ENCODE results near the gene GLYATL2.

The GLYATL2 gene, protein sequence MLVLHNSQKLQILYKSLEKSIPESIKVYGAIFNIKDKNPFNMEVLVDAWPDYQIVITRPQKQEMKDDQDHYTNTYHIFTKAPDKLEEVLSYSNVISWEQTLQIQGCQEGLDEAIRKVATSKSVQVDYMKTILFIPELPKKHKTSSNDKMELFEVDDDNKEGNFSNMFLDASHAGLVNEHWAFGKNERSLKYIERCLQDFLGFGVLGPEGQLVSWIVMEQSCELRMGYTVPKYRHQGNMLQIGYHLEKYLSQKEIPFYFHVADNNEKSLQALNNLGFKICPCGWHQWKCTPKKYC

DNA sequence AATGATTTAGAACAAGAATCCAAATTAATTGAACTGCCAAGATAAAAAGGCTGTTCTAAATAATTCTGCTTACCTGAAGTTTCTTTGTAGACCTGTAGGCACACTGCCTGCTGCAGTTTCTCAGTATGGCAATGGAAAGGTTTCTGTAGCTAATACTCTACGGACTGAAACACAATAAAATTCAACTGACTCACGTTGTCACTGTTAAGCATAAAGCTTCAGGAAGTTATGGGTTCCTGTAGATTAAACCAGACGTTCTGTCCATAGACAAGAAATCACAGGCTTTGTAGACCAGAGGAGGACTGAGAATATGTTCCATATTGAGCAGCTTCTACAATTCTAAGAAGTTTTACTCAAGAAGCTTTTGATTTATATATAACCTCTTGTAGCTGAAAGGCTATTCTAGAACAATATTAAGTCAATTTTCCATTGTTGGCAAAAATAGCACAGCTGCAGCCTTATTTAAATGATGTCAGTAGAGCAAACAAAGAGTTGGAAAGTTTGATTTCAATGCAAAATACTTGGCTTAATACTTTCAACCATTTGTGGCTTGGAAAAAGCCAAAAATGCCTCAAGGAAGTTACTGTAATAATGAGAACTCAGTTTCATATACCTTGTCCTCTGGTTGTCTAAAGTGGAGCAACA, at the start of gene GLYATL2:
Gene GLYATL2 (minus strand): TSS at position 344 of the 645 bp plus-strand sequence. CDS start 5,092 bp downstream, outside the sequence.
- no peak for DNase-seq (ENCODE audit: low read depth in 2 of 2)
- TF ChIP-seq, protein P1, sequence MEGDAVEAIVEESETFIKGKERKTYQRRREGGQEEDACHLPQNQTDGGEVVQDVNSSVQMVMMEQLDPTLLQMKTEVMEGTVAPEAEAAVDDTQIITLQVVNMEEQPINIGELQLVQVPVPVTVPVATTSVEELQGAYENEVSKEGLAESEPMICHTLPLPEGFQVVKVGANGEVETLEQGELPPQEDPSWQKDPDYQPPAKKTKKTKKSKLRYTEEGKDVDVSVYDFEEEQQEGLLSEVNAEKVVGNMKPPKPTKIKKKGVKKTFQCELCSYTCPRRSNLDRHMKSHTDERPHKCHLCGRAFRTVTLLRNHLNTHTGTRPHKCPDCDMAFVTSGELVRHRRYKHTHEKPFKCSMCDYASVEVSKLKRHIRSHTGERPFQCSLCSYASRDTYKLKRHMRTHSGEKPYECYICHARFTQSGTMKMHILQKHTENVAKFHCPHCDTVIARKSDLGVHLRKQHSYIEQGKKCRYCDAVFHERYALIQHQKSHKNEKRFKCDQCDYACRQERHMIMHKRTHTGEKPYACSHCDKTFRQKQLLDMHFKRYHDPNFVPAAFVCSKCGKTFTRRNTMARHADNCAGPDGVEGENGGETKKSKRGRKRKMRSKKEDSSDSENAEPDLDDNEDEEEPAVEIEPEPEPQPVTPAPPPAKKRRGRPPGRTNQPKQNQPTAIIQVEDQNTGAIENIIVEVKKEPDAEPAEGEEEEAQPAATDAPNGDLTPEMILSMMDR (IDR thresholded peaks at IDR 0.05; ENCODE audit: low read depth, low read length) = no peak
- H3K4me3 ChIP-seq (replicated peaks in 1 of 2; ENCODE audit: low read depth in 2 of 2, low read length in 2 of 2) = no peak within 1 kb of the TSS

DNA sequence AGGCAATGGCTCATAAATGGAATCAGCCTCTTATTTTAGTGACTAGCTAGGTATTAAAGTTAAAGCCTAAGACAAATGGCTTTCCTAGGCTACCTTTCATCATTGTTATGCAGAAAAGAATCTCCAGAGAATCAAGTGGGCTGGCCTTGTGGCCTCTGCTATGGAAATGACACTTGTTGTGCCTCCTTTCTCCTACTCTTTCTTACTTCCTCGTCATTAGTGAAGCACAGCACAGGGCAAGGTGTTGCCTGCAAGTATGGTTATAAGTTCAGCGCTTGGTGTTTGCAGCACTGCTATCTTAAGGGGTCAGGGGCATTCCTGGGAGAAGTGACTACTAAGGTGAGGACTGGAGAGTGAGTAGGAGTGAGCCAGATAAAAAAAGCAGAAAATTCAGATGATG, 49.4 kb upstream of the GLYATL2 start:
- TF ChIP-seq, protein P1 (IDR thresholded peaks at IDR 0.05; ENCODE audit: low read depth, low read length) = no peak
- no peak for DNase-seq (ENCODE audit: low read depth in 2 of 2)
- H3K4me3 ChIP-seq (replicated peaks in 1 of 2; ENCODE audit: low read depth in 2 of 2, low read length in 2 of 2) = no peak overlapping the region

DNA sequence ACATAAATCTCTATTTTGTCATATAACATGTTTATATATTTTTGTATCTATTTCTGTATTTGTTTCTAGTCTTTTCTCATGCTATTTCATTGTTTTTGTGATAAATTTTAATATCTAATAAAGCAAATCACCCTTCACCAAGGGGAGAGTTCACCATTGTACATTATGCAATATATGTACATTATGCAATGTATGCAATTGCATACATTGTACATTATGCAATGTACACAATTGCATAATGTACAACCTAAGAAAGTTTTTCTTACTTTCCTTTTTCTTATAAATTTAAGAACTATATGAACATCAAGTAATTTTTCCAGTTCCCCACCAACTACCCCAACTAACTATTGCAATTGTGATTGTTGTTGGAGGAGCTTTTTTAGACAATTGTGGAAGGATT, 44.1 kb upstream of the GLYATL2 start:
- no peak overlapping the region for H3K4me3 ChIP-seq (replicated peaks in 1 of 2; ENCODE audit: low read depth in 2 of 2, low read length in 2 of 2)
- no peak for DNase-seq (ENCODE audit: low read depth in 2 of 2)
- TF ChIP-seq, protein P1 (IDR thresholded peaks at IDR 0.05; ENCODE audit: low read depth, low read length) = no peak

DNA sequence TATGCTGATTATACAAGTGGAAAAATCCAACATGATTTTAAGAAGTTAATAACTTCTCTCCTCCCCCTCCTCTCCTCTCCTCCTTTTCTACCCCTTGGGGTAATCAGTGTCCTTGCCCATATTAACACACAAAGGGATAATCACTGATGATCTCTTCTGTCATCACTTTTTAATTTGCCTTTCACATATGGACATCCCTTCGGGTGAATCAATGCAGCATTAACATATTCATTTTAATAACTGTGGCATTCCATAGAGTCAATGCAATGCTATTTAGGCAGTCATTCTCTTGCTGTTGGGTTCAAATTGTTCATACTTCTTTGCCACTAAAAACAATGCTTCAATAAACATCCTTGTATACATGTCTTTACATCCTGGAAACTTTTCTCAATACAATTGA, 42.9 kb upstream of the GLYATL2 start:
- no peak overlapping the region for H3K4me3 ChIP-seq (replicated peaks in 1 of 2; ENCODE audit: low read depth in 2 of 2, low read length in 2 of 2)
- no peak for DNase-seq (ENCODE audit: low read depth in 2 of 2)
- TF ChIP-seq, protein P1 (IDR thresholded peaks at IDR 0.05; ENCODE audit: low read depth, low read length) = no peak

DNA sequence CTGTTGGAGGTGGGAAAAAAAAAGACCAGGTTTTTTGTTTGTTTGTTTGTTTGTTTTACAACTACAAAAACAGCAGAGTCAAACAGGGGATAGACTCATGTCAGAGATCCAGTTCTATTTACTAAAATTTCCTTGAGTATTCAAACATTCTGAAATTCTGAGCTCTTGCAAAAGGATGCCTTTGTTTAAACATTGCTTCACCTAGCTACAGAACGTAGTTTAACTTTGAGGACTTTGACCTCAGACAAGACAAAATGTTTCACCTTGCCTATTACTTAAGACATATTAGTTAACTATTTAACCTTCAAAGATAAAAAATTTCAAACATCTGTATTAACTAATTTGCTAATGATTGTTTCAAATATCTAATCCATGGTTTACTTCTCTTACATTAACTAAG, 36.1 kb upstream of the GLYATL2 start:
- no peak overlapping the region for H3K4me3 ChIP-seq (replicated peaks in 1 of 2; ENCODE audit: low read depth in 2 of 2, low read length in 2 of 2)
- TF ChIP-seq, protein P1 (IDR thresholded peaks at IDR 0.05; ENCODE audit: low read depth, low read length) = no peak
- no peak for DNase-seq (ENCODE audit: low read depth in 2 of 2)

DNA sequence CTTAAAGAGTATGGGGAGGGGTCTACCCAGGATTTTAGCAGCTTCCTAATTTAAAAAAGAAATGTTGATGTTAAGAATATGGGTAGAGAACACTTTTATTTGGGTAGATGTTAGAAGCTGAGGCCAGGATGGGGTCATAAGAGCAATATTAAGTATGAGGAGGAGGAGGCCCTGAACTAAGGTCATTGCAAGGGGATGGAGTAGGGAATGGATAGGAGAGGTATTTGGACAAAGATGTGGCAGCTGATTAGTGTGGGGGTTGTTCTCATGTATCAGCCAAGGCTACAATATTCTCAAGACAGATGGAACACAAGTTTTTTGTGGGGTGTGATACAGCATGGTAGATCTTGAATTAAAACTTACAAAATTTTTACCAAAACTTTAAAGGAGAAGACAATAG, 35.7 kb upstream of the GLYATL2 start:
- H3K4me3 ChIP-seq (replicated peaks in 1 of 2; ENCODE audit: low read depth in 2 of 2, low read length in 2 of 2) = no peak overlapping the region
- no peak for DNase-seq (ENCODE audit: low read depth in 2 of 2)
- TF ChIP-seq, protein P1 (IDR thresholded peaks at IDR 0.05; ENCODE audit: low read depth, low read length) = no peak
